Measurements from ENCODE around the gene PCDH1.
"Not testable (repeated sequence)": the region's sequence is repeated elsewhere in the genome, so short reads cannot be mapped to it uniquely, and the experiment has no call there.

PCDH1 gene

DNA sequence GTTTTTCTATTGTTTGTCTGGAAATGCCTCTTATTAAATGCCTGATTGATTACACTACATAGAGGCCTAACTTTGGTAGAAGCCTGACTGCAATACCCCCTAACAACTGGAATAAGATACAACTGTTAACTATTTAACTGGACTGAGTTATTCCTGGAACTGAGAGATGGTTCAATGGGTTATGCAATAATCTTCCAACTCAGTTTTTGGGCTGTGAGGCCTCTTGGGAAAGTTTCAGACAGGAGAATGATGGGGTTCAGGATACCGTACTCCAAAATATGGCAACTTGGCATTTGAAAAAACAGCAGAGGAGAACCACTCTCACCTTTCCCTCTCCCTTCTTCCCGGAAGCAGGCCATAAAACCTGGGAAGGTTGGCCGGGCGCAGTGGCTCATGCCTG lies 19.2 kb upstream of the PCDH1 start:
- no peak for DNase-seq

DNA sequence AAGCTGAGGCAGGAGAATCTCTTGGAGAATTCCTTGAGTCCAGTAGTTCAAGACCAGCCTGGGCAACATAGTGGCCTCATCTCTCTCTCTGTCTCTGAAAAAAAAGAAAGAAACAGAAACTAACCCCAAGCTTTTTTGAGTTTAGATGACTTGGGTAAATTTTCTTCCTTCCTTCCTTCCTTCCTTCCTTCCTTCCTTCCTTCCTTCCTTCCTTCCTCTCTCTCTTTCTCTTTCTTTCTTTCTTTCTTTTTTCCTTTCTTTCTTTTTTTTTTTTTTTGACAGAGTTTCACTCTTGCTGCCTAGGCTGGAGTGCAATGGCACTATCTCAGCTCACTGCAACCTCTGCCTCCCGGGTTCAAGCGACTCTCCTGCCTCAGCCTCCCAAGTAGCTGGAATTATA lies 12.2 kb upstream of the PCDH1 start:
- DNase-seq, result not testable (repeated sequence)

DNA sequence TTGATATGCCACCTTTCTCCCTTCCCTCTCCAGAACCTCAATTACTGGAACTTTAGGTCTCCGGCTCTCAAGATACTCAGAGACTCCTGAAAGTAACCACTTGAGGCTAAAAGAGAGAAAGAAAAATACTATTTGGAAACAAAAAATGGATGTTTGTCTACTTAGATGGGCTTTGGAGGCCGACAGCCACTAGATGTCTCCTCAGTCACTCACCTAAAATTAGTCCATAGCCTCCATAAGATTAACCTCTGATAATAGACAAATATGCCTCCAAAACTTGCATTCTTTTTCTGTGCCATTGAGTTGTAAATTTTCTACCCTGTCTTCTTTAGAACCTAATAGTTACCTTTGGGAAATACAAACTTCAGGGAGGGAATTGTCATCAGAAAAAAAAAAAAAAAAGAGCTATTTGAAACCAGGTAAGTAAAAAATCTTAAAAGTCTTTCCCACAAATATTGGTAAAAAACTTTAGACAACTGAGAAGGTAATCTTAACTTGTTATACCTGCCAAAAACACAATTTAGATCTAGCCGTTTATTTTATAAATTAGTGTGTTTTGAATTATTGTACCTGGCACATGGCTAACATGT lies 11.2 kb upstream of the PCDH1 start:
- DNase-seq, result no peak

DNA sequence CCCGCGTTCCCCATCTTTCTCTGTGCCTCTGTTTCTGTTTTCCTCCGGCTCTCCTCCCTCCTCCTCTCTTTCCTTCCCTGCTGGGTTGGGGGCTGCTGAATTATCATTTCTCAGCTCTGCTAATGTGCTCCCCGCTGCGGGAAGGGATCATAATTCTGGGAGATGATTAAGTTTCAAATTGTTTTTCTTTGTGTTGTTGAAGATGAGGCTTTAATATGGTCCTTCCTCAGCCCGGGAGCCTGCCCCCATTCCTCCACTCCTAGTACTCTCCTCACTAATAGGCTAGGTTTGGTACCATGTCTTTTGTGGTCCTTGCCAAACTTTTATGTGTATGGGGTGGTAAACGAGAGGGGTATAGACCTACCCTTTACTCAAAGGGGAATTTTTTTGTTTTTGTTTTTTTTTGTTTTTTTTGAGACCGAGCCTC lies 5.7 kb upstream of the PCDH1 start:
- DNase-seq, result no peak

DNA sequence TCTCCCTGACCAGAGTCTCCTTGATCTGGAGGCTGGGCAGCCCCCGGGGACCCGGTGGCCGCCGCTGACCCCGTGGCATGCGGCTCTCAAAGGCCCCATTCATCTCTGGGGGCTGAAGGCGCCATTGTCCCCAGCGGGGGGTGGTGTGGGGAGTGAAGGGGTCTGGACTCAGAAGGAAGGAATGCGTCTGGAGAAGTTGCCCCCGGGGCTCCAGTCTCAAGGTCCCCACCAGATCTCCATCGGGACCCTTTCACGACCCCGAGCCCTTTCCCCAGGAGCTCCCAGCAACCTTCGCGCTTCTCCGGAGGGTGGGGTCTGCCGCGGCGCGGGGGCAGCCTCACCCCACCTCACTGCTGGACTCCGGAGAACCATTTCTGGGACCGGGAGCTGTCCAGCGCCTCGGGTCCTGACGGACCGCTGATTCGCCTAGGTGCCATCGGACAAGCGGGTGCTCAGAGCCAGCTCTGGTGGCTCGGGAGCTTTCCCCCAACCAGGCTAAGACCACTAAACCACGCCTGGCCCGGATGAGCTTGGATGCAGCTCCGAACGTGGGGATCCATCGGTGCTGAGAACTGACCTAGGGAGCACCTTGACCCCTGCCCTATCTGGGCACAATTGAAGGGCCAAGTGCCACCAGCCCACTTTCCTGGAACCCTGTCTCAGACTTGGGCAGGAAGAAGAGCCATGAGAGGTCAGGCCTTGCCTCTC lies 5.1 kb upstream of the PCDH1 start:
- peak; percentile 47 for DNase-seq

DNA sequence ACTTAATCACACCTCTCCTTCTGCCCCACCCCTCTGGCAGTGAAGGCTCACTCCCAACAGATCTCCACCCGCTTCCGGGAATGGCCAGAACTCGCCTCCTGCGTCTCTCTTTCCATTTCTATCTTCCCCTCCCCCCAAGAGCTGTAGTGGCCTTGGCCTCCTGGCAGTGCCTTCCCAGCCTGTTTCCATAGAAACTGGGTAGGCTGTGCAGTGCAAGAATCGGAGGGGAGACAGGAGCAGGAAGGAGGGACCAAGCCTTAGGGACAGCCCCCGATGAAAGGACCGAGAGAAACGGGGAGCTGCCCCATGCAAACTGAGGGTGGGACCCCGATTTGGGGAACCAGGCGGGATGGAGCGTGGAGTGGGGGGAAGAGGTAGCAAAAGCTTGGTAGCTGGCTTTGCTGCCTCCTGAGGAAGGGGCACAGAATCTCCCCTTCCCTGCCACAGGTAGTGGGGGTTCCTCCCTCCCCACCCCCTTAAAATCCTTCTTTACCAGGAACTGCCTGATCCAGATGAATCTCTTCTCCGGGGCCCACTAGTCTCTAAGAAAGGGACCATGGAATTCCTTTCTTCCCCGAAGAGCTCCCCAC lies 4.5 kb upstream of the PCDH1 start:
- DNase-seq, result no peak

DNA sequence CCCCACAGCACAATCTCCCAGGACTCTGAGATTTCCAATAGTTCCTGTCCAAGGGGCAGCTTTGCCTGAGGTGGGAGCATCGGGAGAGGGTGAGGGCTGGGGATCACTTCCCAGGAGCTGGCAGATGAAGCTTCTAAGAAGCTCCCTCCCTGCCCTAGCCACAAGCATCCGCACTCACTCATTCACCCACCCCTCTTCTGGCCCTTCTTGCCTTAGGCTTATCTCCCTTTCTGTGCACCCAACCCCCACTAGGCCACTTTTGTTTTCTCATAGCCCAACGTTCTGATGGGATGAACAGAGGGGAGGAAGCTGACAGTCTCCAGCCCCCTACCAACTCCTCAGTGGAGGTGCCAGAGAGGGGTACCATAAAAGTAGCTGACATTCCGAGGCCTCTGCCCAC lies 3.7 kb upstream of the PCDH1 start:
- DNase-seq, result no peak

DNA sequence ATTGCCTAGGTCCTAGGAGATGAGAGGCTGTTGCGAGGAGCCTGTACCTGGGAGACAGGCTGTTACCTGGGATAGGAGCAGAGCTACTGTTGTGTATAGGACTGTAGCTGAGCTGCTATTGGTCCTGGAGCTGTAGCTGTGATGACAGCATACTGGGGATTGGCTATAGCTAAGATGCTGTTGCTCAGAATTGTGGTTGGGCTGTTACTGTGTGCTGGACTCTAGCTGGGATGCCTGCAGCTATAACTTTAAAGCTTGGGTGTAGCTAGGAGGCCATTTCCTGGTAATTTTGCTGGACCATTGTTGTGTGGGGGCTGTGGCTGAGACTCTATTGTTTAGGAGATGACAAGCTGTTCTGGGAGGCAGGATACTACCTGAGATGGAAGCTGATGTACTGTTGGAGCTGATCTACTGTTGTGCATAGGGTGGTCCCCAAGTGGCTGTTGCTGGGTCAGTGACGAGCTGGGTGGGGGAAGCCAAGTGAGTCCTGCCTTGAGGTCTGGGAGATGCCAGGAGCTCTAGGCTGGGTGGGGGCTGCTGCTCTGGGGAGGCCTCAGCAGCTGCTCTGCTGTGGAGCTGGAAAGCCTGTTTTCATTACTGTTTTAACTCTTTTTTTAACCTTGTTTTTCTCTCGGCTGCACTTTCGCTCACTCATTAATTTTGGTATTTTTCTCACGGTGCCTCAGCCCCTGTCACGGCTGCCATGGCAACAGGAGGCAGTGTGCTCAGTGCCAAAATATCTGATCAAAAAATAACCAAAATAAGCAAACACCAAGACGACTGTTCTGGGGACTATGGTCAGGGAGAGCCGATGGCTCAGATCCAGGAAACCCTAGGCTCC lies 3.0 kb upstream of the PCDH1 start:
- DNase-seq, result no peak

DNA sequence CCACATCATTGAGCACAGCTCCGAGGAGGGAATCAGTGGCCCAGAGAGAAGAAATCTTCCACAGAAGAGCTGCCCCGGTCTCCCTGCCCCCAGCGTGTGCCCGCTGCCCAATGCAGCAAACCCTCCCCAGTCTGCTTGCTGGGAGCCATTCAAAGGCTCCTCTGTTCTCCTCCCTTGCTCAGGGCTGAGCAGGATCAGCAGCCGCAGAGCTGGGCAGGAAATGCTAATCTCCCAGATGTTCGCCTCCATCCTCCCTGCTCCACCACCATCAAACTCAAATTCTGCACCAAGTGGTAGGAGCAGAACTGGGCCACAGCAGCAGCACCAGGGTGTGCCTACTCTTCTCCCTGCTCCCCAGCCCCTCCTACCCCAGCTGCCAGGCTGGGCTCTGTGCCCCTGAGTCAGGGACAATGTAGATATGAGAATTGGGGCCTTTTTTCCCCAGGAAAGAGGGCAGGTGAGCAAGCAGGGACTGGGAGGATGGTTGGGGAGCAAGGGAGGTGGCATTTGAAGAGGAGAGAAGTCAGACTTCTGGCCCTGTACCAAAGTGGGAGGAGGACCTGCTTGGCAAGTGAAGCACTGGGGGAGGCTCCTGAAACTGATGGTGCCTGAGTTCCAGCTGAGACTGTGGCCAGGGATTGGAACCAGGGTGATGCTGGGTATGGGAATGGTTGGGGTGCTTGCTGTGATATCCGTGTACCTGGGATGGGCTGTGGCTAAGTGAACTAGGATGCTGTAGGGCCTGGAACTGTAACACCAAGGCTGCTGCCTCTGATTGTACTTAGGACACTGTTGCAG lies 1.9 kb upstream of the PCDH1 start:
- DNase-seq, result no peak

DNA sequence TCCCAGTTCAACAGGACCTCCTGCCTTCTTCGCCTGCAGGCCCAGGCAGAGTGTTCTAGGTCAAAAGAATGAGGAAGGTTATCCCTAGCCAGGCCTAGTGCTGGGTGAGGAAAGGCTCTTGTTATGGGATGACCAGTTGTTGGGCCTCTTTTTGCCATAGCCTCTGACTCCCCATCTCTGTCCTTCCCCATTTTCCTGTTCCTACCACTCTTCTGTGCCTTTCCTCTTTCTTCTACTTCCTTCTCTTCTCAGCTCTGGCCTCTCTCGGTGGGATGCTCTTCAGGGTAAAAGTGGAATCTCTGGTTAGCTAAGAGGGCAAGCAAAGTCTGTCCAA lies 1.2 kb upstream of the PCDH1 start:
- no peak for DNase-seq

DNA sequence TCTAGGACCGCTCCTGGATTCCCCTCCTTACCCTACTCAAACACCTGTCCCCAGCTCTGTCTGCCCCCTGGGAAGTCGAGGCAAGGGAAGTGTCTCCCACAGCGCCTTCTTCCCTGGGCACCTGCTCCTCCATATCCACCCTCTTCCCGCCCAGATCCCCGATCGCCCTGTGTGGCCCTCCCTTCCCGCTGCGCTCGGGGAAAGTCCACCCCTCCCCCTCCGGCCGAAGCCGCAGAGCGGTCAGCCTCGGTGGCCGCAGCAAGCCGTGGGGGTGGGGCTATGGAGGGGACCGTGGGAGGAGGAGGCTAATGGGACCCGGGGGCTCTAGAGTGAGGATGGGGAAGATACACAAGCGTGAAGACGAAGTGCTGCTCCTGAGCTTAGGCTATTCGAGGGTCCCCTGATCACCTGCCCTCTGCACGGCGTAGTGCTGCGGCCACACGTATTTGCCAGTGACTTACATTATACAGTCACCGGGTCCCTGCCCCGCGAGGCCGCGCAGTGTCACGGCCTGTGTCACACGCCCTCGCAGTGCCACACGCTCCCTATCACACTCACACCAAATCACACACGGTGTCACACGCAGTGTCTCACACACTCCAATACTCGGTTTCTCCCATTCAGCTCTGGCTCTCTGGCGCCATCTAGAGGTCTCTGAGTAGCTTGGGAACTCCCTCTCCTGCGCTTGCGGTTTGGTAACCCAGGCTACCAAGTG lies 658 bp upstream of the PCDH1 start:
- peak; percentile 90 for DNase-seq

DNA sequence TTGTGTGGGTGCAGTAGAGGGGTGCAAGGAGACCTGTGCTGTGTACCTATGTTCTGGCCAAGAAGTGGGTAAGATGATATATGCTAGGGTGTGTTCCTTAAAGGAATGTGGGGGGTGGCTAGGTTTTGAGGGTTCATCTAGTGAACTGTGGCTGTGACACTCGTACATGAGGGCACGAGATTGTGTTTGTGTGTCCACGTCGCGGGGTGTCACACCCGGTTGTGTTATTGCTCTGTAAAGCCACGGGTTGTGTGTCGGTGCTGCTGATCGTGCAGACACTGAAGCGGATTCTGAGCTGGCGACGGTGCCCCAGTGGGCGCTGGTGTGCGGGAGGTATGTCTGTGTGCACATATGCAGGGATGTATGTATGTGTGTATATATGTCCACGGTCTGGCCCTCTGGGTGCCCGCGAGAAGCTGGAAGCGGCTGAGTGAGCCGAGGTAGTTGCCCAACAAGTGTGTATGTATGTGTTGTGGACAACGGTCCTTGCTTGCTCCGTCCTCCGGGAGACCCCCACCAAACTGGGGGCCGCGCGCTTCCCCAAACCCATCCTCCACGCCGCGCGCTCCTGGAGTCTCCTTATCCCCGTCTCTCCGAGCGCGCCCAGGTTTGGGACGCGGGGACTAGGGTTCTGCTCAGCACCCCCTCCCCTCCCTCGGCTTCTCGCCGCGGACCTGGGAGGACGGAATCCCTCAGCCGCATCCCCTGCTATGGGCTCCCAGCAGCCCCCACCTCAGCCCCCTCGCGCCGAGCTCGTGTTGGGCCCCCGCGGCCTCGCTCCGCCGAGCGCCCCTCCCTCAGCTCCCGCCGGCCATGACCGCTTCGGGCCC lies 639 bp downstream of the PCDH1 start:
- DNase-seq, result peak; percentile 55

DNA sequence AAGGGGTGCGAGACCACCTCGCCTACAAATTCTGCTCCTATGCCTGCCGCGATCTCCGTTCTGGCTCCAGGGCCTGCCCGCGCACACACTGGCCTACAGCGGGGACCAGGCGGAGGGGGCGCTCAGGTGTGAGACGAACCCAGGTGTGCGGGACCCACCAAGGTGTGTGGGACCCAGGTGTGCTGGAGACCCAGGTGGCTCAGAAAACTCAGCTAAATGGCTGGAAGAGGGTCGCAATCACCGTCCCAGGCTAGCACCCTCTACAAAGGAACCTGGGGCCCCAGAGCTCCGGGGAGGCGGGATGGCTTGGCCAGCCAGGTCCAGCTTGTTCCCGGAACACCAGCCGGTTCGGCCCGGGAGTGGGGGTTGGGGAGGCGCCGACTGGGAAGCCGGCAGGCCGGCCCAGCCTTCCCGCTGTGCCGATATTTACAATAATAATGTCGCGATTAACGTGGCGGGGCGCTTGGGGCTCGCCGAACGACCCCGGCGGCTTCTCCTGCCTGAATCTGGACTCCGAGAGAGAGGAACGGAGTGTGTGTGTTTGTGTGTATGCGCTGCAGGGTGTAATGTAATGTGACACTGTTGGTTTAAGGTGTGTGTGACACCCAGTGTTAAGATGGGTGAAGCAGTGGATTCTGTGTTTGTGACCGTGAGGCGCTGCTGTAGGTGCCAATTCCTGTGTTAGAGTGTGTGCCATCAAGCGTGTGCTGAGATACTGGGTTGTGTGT lies 1.4 kb downstream of the PCDH1 start:
- DNase-seq, result no peak

DNA sequence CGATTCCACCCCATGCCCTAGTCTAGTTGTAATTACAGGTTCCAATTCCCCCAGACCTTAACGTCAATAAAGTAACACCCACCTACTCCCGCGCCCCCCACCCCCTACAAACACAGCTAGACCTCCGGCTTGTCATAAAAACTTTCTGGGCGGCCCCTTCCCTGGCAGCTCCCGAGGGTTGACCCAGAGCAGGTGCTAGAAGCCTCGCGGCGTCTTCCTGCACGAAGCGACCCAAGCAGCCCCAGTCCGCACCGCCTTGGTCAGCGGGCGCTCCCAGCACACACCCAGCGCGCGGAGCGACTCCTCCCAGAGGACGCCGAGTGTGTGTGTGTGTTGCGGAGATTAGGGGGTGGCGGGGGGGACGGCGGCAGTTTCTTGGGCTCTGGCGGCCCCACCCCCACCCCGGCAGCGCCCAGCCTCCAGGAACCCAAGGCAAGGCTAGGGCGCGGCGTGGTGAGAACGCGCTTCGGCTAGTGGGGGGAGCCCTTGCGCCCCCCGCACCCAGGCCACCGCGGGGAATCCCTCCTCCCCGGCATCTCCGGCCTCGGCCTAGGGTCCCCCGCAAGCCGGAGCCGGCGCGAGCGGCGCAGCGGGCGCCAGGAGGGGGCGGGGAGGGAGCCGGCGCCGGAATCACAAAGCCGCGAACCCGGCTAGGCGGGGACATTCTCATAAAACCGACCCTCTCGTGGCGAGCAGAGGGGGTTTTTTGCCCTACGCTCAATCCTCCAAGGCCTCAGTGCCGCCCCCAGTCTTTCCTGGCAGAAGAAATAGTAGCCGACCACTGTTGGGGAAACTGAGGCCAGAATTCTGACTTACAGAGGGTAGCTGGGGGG lies 2.2 kb downstream of the PCDH1 start:
- DNase-seq, result no peak

DNA sequence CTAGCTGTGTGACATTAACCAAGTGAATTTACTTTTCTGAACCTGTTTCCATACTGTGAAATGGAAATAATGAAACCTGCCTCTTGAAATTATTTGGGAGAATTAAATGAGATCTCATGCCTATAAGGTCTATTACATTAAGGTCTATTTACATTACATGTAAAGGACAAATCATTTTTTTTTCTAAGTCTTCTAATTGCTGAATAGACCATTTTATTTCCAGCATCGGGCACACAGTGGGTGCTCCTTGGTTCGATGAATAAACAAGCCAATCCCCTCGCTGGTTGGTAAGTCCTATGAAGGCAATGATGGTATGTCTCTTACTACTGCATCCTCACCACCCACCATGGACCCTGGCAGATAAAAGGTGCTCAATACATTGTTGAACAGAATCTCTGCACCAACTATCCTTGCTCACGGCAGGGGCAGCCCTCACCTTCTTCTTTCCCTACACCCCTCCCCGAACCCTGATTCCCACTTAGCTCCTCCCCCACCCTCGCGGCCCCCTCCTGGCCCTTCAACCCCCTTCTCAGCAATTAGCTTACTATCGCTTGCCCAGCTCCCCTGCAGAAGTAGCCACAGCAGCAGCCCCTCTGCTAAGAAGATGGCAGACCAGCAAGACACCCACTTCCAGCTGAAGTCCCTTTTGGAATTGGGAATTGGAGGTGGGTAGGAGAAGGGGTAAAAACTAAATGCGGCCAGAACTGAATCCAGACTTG lies 3.0 kb downstream of the PCDH1 start:
- no peak for DNase-seq

DNA sequence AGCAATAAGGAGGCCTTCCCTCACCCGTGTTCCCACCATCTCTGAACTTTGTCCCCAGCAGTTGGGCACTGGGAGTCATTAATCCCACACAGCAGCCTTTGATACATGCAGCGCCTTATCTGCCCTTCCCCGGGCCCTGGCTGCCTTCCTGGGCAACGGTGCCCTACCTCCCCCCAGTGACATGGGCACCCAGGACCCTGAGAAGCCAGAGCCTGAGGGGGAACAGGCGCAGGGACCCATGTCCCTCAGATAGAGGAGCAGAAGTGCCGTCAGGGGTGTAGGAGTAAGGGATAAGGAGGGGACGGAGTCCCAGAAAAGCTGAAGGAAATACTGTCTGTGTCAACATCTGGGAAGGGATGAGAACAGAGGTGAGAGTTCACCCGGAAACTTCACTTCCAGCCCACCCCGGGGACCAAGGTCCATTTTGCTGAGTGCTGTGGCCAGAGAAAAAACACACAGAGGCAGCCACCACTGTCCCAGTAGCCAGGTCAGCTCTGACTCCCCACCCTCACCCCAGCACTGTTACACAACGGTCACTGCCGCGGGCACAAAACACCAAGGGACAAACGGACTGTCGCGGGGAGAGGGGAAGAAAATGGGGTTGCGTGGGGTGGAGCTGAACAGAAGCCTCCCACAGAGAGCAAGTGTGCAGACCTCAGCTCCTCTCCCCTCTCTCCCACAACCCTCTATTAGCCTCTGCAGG lies 3.8 kb downstream of the PCDH1 start:
- DNase-seq, result no peak

DNA sequence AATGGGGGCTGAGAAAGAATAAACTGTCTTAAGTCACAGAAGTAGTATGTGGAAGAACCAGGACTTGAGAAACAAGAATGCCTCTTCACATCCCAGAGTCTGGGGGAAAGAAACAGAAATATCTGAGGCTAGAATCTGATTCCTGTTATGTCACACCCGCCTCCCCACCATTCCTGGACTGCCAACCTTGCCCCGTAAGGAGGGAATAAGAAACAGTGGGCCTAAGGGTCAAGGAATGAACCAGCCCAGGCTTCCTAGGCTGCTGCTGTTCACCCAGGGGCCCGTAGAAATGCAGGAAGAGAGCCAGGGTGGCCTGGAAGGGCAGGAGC lies 4.3 kb downstream of the PCDH1 start:
- DNase-seq, result no peak

Measured in stimulated activated CD8-positive, alpha-beta memory T cell treated with anti-CD3 and anti-CD28 coated beads, Interleukin-4, amount 100 ng/mL, for 48 hours (primary cell).